ENCODE measurements around the gene LIN52. TPM values are rescaled to one million over a fixed set of nuclear protein-coding genes. Genes with fewer than 3 reads are reported as not detected.

LIN52 gene
- total and polyA plus RNA-seq, 4 donors: 16.1 to 20.8 (median 19.6) TPM

- no peaks in the 10 kb centered on the region for H3K9me3 ChIP-seq (ENCODE audit: control insufficient read depth, insufficient read depth, low read length)
- under 1% methylated on average over 94 of the region's 94 CpGs for WGBS (ENCODE audit: insufficient coverage)
- H3K36me3 ChIP-seq (ENCODE audit: control insufficient read depth, insufficient read depth, low read length): no peaks in the 10 kb centered on the region
- peaks cover 22% of the 10 kb centered on the region for H3K4me1 ChIP-seq (ENCODE audit: control insufficient read depth, insufficient read depth, low read length)
- H3K27me3 ChIP-seq (ENCODE audit: control insufficient read depth, insufficient read depth, low read length): peaks cover 91% of the 10 kb centered on the region
- H3K4me3 ChIP-seq (ENCODE audit: low read depth, low read length): peak overlapping the region; percentile 2
- peak in 1 of 6 donors; percentile 63 for DNase-seq (ENCODE audit: low read depth in 4 of 6, low spot score in 6 of 6)
- no peak overlapping the region for H3K27ac ChIP-seq (ENCODE audit: low read depth, low read length)
Measured at GRCh38 chr14:74239848-74240793, 155.4 kb downstream of the LIN52 start.

DNA sequence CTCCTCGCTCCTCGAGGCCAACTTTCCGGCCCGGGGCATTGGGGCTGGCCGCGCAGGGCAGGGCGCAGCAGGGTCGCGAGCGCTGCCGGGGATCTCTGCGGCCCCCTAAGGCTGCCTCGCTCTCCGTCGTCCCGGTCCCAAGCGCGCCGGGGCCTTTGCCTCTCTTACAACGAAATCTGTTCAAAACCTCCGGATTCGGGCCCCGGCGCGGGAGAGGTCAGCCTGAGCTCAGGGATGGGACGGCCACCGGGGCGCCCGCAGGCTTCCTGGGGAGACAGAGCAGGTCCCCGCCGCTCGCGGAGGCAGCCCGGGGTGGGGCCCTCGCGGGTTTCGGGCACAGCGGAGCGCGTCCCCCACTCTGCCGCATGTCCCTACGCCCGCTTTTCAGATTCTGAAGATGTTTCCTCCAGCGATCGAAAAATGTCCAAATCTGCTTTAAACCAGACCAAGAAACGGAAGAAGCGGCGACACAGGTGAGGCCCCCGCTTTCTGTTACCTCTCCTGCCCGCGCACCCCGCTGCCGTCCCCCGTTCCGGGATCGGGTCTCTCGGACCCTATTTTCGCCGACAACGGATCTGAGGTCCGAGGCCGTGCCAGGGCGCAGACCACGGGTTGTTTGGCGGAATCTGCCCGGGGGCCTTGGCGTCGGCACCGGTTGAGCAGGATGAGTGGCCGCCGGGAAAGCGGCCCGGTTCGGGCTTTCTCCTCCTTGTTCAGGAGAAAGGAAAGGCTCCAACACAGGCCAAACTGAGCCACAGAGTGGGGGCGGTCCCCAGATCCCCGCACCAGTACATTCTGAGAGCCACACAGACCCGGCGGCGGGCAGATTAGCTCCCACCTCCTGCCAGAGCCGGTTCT, 156.3 kb downstream of the LIN52 start:
- Histone ChIP-seq H3K36me3 (ENCODE audit: control insufficient read depth, insufficient read depth, low read length) (no peaks in the 10 kb centered on the region), H3K27me3 (ENCODE audit: control insufficient read depth, insufficient read depth, low read length) (peaks cover 96% of the 10 kb centered on the region), H3K4me1 (ENCODE audit: control insufficient read depth, insufficient read depth, low read length) (peaks cover 22% of the 10 kb centered on the region), H3K27ac (ENCODE audit: low read depth, low read length) (no peak overlapping the region), H3K4me3 (ENCODE audit: low read depth, low read length) (peak overlapping the region; percentile 2), H3K9me3 (ENCODE audit: control insufficient read depth, insufficient read depth, low read length) (no peaks in the 10 kb centered on the region)
- under 1% methylated on average over 79 of the region's 80 CpGs for WGBS (ENCODE audit: insufficient coverage)
- DNase-seq (ENCODE audit: low read depth in 4 of 6, low spot score in 6 of 6): peak in 2 of 6 donors; percentile 39 to 60

GRCh38 chr14:74241652-74242017, 156.9 kb downstream of the LIN52 start:
- Histone ChIP-seq H3K4me1 (ENCODE audit: control insufficient read depth, insufficient read depth, low read length) (peaks cover 22% of the 10 kb centered on the region), H3K27ac (ENCODE audit: low read depth, low read length) (no peak overlapping the region), H3K27me3 (ENCODE audit: control insufficient read depth, insufficient read depth, low read length) (peaks cover 100% of the 10 kb centered on the region), H3K9me3 (ENCODE audit: control insufficient read depth, insufficient read depth, low read length) (no peaks in the 10 kb centered on the region), H3K36me3 (ENCODE audit: control insufficient read depth, insufficient read depth, low read length) (no peaks in the 10 kb centered on the region), H3K4me3 (ENCODE audit: low read depth, low read length) (no peak overlapping the region)
- peak in 2 of 6 donors; percentile 44 to 54 for DNase-seq (ENCODE audit: low read depth in 4 of 6, low spot score in 6 of 6)
- under 1% methylated on average over 11 of the region's 14 CpGs for WGBS (ENCODE audit: insufficient coverage)

- Histone ChIP-seq H3K27ac (ENCODE audit: low read depth, low read length) (no peak overlapping the region), H3K4me3 (ENCODE audit: low read depth, low read length) (no peak overlapping the region), H3K36me3 (ENCODE audit: control insufficient read depth, insufficient read depth, low read length) (no peaks in the 10 kb centered on the region), H3K4me1 (ENCODE audit: control insufficient read depth, insufficient read depth, low read length) (peaks cover 22% of the 10 kb centered on the region), H3K9me3 (ENCODE audit: control insufficient read depth, insufficient read depth, low read length) (no peaks in the 10 kb centered on the region), H3K27me3 (ENCODE audit: control insufficient read depth, insufficient read depth, low read length) (peaks cover 100% of the 10 kb centered on the region)
- WGBS (ENCODE audit: insufficient coverage): 1% methylated on average over 16 of the region's 28 CpGs
- DNase-seq (ENCODE audit: low read depth in 4 of 6, low spot score in 6 of 6): peak in 2 of 6 donors; percentile 32 to 42
Measured at GRCh38 chr14:74242021-74242779, 157.4 kb downstream of the LIN52 start.

DNA sequence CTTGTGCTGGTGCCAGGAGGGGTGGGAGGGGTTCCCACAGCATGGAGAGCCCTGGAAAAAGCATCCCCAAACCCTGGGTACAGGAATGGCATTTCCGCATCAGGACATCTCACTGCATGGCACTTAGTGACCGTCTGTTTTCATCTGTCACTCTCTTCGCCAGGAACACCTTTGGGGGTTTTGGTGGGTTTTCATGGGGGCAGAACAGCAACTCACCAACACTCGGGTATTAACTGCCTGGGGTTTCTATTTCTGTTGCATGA, 158.0 kb downstream of the LIN52 start:
- Histone ChIP-seq H3K36me3 (ENCODE audit: control insufficient read depth, insufficient read depth, low read length) (no peaks in the 10 kb centered on the region), H3K27ac (ENCODE audit: low read depth, low read length) (no peak overlapping the region), H3K4me3 (ENCODE audit: low read depth, low read length) (no peak overlapping the region), H3K27me3 (ENCODE audit: control insufficient read depth, insufficient read depth, low read length) (peaks cover 98% of the 10 kb centered on the region), H3K4me1 (ENCODE audit: control insufficient read depth, insufficient read depth, low read length) (peaks cover 22% of the 10 kb centered on the region), H3K9me3 (ENCODE audit: control insufficient read depth, insufficient read depth, low read length) (no peaks in the 10 kb centered on the region)
- DNase-seq (ENCODE audit: low read depth in 4 of 6, low spot score in 6 of 6): peak in 1 of 6 donors; percentile 28
- WGBS (ENCODE audit: insufficient coverage): 20% methylated on average over 2 of the region's 4 CpGs

DNA sequence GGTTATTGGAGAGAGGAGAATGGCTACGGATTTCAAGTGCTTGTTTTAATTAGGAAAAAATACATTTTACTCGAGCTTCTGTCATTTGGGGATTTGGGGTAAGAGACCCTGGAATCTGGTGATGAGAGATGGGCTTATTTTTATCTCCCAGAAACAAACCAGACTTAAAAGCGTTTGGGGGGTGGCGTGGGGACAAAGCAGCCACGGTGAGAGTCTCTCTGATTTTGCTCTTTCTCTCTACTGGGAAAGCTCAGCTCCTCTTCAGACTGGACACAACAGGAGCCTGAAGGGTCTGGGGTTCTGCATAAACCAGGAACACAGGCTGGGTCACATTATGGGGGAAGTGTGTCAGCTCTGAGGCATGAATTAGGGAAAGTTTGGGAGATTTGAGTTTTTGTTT, 158.3 kb downstream of the LIN52 start:
- Histone ChIP-seq H3K36me3 (ENCODE audit: control insufficient read depth, insufficient read depth, low read length) (no peaks in the 10 kb centered on the region), H3K27ac (ENCODE audit: low read depth, low read length) (no peak overlapping the region), H3K4me3 (ENCODE audit: low read depth, low read length) (no peak overlapping the region), H3K4me1 (ENCODE audit: control insufficient read depth, insufficient read depth, low read length) (peaks cover 22% of the 10 kb centered on the region), H3K27me3 (ENCODE audit: control insufficient read depth, insufficient read depth, low read length) (peaks cover 96% of the 10 kb centered on the region), H3K9me3 (ENCODE audit: control insufficient read depth, insufficient read depth, low read length) (no peaks in the 10 kb centered on the region)
- WGBS (ENCODE audit: insufficient coverage): 14% methylated on average over 1 of the region's 5 CpGs
- DNase-seq (ENCODE audit: low read depth in 4 of 6, low spot score in 6 of 6): no peak

DNA sequence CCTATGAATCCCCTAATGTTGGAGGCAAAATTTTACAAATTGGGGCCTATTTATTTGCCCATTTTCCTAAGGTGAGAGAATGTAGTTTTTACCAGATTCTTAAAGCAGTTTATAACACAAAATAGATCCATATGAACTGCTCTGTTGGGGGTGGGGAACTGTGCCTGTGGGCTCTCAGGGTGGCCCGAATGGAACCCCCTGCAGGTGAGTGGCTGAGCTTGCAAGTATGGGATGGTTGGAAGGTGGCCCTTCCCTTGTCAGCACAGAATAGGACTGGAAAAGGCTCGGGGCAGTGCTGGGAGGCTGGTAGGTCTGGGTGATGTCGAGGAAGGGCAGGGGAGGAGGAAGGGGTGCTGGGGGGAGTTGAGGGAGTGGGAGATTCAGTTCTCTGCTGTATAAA, 159.4 kb downstream of the LIN52 start:
- H3K4me3 ChIP-seq (ENCODE audit: low read depth, low read length): no peak overlapping the region
- no peak overlapping the region for H3K27ac ChIP-seq (ENCODE audit: low read depth, low read length)
- WGBS (ENCODE audit: insufficient coverage): 12% methylated on average over 2 of the region's 3 CpGs
- H3K9me3 ChIP-seq (ENCODE audit: control insufficient read depth, insufficient read depth, low read length): no peaks in the 10 kb centered on the region
- DNase-seq (ENCODE audit: low read depth in 4 of 6, low spot score in 6 of 6): no peak
- H3K36me3 ChIP-seq (ENCODE audit: control insufficient read depth, insufficient read depth, low read length): no peaks in the 10 kb centered on the region
- H3K27me3 ChIP-seq (ENCODE audit: control insufficient read depth, insufficient read depth, low read length): peaks cover 95% of the 10 kb centered on the region
- H3K4me1 ChIP-seq (ENCODE audit: control insufficient read depth, insufficient read depth, low read length): peaks cover 20% of the 10 kb centered on the region

GRCh38 chr14:74245292-74245691, 160.5 kb downstream of the LIN52 start:
- 57% methylated on average over 5 of the region's 7 CpGs for WGBS (ENCODE audit: insufficient coverage)
- no peaks in the 10 kb centered on the region for H3K9me3 ChIP-seq (ENCODE audit: control insufficient read depth, insufficient read depth, low read length)
- H3K4me3 ChIP-seq (ENCODE audit: low read depth, low read length): no peak overlapping the region
- no peaks in the 10 kb centered on the region for H3K36me3 ChIP-seq (ENCODE audit: control insufficient read depth, insufficient read depth, low read length)
- peaks cover 83% of the 10 kb centered on the region for H3K27me3 ChIP-seq (ENCODE audit: control insufficient read depth, insufficient read depth, low read length)
- no peak overlapping the region for H3K27ac ChIP-seq (ENCODE audit: low read depth, low read length)
- DNase-seq (ENCODE audit: low read depth in 4 of 6, low spot score in 6 of 6): no peak
- H3K4me1 ChIP-seq (ENCODE audit: control insufficient read depth, insufficient read depth, low read length): peaks cover 13% of the 10 kb centered on the region

DNA sequence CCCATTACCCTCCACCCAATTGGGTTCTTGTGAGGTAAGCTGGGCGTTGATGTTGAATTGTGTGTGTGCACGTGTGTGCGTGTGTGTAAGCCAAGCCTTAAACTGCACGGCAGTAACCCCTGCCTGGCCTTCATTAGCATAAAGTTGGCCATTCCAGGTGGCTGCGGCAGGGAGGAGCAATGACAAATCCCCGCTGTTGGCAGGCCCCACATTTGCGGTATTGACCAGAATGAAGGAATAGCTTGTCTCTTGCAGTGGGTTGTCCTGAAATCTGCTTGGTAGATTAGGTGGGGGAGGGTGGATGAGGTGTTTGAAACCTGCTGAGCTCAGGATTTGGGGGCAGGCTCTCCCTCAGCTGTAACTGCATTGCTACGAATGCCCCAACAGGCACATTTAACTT, 161.8 kb downstream of the LIN52 start:
- 43% methylated on average over 4 of the region's 8 CpGs for WGBS (ENCODE audit: insufficient coverage)
- Histone ChIP-seq H3K27me3 (ENCODE audit: control insufficient read depth, insufficient read depth, low read length) (peaks cover 71% of the 10 kb centered on the region), H3K4me1 (ENCODE audit: control insufficient read depth, insufficient read depth, low read length) (peaks cover 5% of the 10 kb centered on the region), H3K9me3 (ENCODE audit: control insufficient read depth, insufficient read depth, low read length) (no peaks in the 10 kb centered on the region), H3K27ac (ENCODE audit: low read depth, low read length) (no peak overlapping the region), H3K36me3 (ENCODE audit: control insufficient read depth, insufficient read depth, low read length) (no peaks in the 10 kb centered on the region), H3K4me3 (ENCODE audit: low read depth, low read length) (no peak overlapping the region)
- no peak for DNase-seq (ENCODE audit: low read depth in 4 of 6, low spot score in 6 of 6)

Data from spinal cord (tissue), 10 donors.